Ishikawa (cell line): Measurements from ENCODE around the gene SRC.

Source experiments
- CEBPB ChIP-seq: IDR thresholded peaks from 2 replicates; pipeline ENCODE4 v1.6.1; 2012
- CREB1 ChIP-seq: IDR thresholded peaks from 2 replicates; pipeline ENCODE4 v1.6.1; 2012; ENCODE audit warnings: low read depth
- EGR1 ChIP-seq: IDR thresholded peaks from 2 replicates; pipeline ENCODE4 v1.6.1; 2012
- EP300 ChIP-seq: IDR thresholded peaks from 2 replicates; pipeline ENCODE4 v1.6.1; 2012; ENCODE audit warnings: borderline replicate concordance
- FOXM1 ChIP-seq: IDR thresholded peaks from 2 replicates; pipeline ENCODE4 v1.6.1; 2012; ENCODE audit warnings: low read depth, borderline replicate concordance
- MAX ChIP-seq: IDR thresholded peaks from 2 replicates; pipeline ENCODE4 v1.6.1; 2012
- NFIC ChIP-seq: IDR thresholded peaks from 2 replicates; pipeline ENCODE4 v1.6.1; 2012
- RAD21 ChIP-seq: IDR thresholded peaks from 2 replicates; pipeline ENCODE4 v1.6.1; 2012; ENCODE audit warnings: low read depth
- REST ChIP-seq: IDR thresholded peaks from 2 replicates; pipeline ENCODE4 v1.6.1; 2012; ENCODE audit warnings: low read depth, mild to moderate bottlenecking
- TAF1 ChIP-seq: IDR thresholded peaks from 2 replicates; pipeline ENCODE4 v1.6.1; 2012; ENCODE audit warnings: low read depth, mild to moderate bottlenecking
- TCF12 ChIP-seq: IDR thresholded peaks from 2 replicates; pipeline ENCODE4 v1.6.1; 2012; ENCODE audit warnings: low read depth
- TEAD4 ChIP-seq: IDR thresholded peaks from 2 replicates; pipeline ENCODE4 v1.6.1; 2012
- USF1 ChIP-seq: IDR thresholded peaks from 2 replicates; pipeline ENCODE4 v1.6.1; 2012
- YY1 ChIP-seq: IDR thresholded peaks from 2 replicates; pipeline ENCODE4 v1.6.1; 2012; ENCODE audit warnings: low read depth
- ZBTB7A ChIP-seq: IDR thresholded peaks from 2 replicates; pipeline ENCODE4 v1.6.1; 2012; ENCODE audit warnings: low read depth

Gene SRC

GRCh38 chr20:37361336-37361735 is 15.4 kb downstream of the SRC start:
- TF ChIP-seq YY1 (no peak), TCF12 (no peak), MAX (no peak), REST (no peak), CREB1 (no peak), USF1 (no peak), FOXM1 (no peak), EP300 (no peak), NFIC (no peak), TAF1 (no peak), CEBPB (no peak), TEAD4 (no peak), EGR1 (no peak), RAD21 (no peak)

- TF ChIP-seq MAX (no peak), EGR1 (no peak), ZBTB7A (no peak), TEAD4 (no peak), TAF1 (no peak), USF1 (no peak), CEBPB (no peak), CREB1 (no peak), TCF12 (no peak), RAD21 (no peak)
Observed at GRCh38 chr20:37362231-37362792, 16.4 kb downstream of the SRC start.

GRCh38 chr20:37362821-37363220 is 16.9 kb downstream of the SRC start:
- TF ChIP-seq CREB1 (no peak), YY1 (no peak), TAF1 (no peak), EP300 (no peak), CEBPB (no peak), EGR1 (no peak), NFIC (no peak)

GRCh38 chr20:37363221-37364012 is 17.5 kb downstream of the SRC start:
- TF ChIP-seq EP300 = no peak
- no peak for TF ChIP-seq REST
- no peak for TF ChIP-seq MAX
- no peak for TF ChIP-seq FOXM1
- TF ChIP-seq NFIC = no peak
- TF ChIP-seq EGR1 = no peak
- TF ChIP-seq TCF12 = no peak
- TF ChIP-seq CREB1 = no peak
- TF ChIP-seq TEAD4 = no peak
- TF ChIP-seq YY1 = no peak
- no peak for TF ChIP-seq TAF1
- no peak for TF ChIP-seq CEBPB
- TF ChIP-seq RAD21 = no peak
- TF ChIP-seq ZBTB7A = no peak
- TF ChIP-seq USF1 = no peak
